ENCODE measurements around the gene CNPPD1. TPM values are rescaled to one million over a fixed set of nuclear protein-coding genes. Genes with fewer than 3 reads are reported as not detected.
A peak's percentile ranks its signal among the peaks of the same experiment; 100 is the strongest.

Gene CNPPD1
- total RNA-seq, 2 experiments from 2014 or later: 42.3 to 43.4 TPM

- POLR2A ChIA-PET: interaction anchor here (1.9 to 6.7 kb wide), 3 partner anchors 14 to 40 kb away, joined by 6 to 63 read pairs (median 10); partner anchors contain the start of genes ANKZF1, ATG9A, CNPPD1 and TUBA4A
- ATAC-seq (ENCODE audit: poor library complexity): no peak
Measured at GRCh38 chr2:219215871-219216534, 39.3 kb upstream of the CNPPD1 start.

GRCh38 chr2:219214786-219215185 is 38.1 kb upstream of the CNPPD1 start:
- peaks cover 43% of the 10 kb centered on the region for H3K4me1 ChIP-seq (ENCODE audit: insufficient read depth, low read length)
- H3K4me3 ChIP-seq (ENCODE audit: low read length): no peak overlapping the region
- Mint-ChIP-seq H3K27me3 (no peaks in the 10 kb centered on the region), H3K4me3 (no peak overlapping the region), H3K4me1 (ENCODE audit: low read depth) (peaks cover 31% of the 10 kb centered on the region), H3K9me3 (no peaks in the 10 kb centered on the region), H3K27ac (no peak overlapping the region), H3K36me3 (ENCODE audit: low read depth) (peaks cover 23% of the 10 kb centered on the region)
- DNase-seq: no peak
- ChIA-PET POLR2A (interaction anchor here (1.1 to 2.0 kb wide), 3 partner anchors 8 to 38 kb away, joined by 3 to 7 read pairs (median 6); partner anchors contain the start of genes ANKZF1, ATG9A, CNPPD1 and ZFAND2B), CTCF (interaction anchor here (2.8 kb wide), 1 partner anchor 80 kb away, joined by 13 read pairs; no protein-coding TSS in a partner anchor)
- intact Hi-C loops (cut with DNase I, micrococcal nuclease): loop anchor here (2.0 to 5.0 kb wide), 3 partner anchors 14 to 157 kb away; partner anchors contain the start of genes TUBA4A (in 2 of the 2), TUBA4B (in 2 of the 2), ANKZF1 (in 1 of the 2) and ATG9A (in 1 of the 2)
- no peak for ATAC-seq (ENCODE audit: poor library complexity)
- H3K36me3 ChIP-seq (ENCODE audit: insufficient read depth, low read length): peaks cover 2% of the 10 kb centered on the region
- H3K27me3 ChIP-seq (ENCODE audit: control insufficient read depth in 1 of 2, insufficient read depth in 2 of 2, low read length in 2 of 2): no peaks in the 10 kb centered on the region
- no peaks in the 10 kb centered on the region for H3K9me3 ChIP-seq (ENCODE audit: control insufficient read depth in 1 of 2, insufficient read depth in 1 of 2, low read length in 2 of 2)
- TF ChIP-seq CTCF (IDR thresholded peaks at IDR 0.05): no peak
- no peak overlapping the region for H3K27ac ChIP-seq (ENCODE audit: low read depth in 1 of 2, low read length in 2 of 2)

More at GRCh38 chr2:219215871-219216534, 39.3 kb upstream of the CNPPD1 start:
- H3K27ac ChIP-seq (ENCODE audit: low read depth in 1 of 2, low read length in 2 of 2): no peak overlapping the region
- H3K4me3 ChIP-seq (ENCODE audit: low read length): no peak overlapping the region
- Mint-ChIP-seq H3K27ac (no peak overlapping the region), H3K4me3 (peak overlapping the region; percentile 23), H3K4me1 (ENCODE audit: low read depth) (peaks cover 24% of the 10 kb centered on the region), H3K27me3 (no peaks in the 10 kb centered on the region), H3K36me3 (ENCODE audit: low read depth) (peaks cover 35% of the 10 kb centered on the region), H3K9me3 (no peaks in the 10 kb centered on the region)
- CTCF ChIA-PET: interaction anchor here (1.2 to 2.8 kb wide), 3 partner anchors 38 to 79 kb away, joined by 3 to 13 read pairs (median 6); partner anchors contain the start of gene TUBA4A
- H3K4me1 ChIP-seq (ENCODE audit: insufficient read depth, low read length): peaks cover 31% of the 10 kb centered on the region
- intact Hi-C loops (cut with DNase I, micrococcal nuclease): loop anchor here (2.0 to 5.0 kb wide), 2 partner anchors 13 to 36 kb away; partner anchors contain the start of genes TUBA4A (in 2 of the 2), TUBA4B (in 2 of the 2), ANKZF1 (in 1 of the 2) and ATG9A (in 1 of the 2)
- H3K27me3 ChIP-seq (ENCODE audit: control insufficient read depth in 1 of 2, insufficient read depth in 2 of 2, low read length in 2 of 2): no peaks in the 10 kb centered on the region
- no peaks in the 10 kb centered on the region for H3K9me3 ChIP-seq (ENCODE audit: control insufficient read depth in 1 of 2, insufficient read depth in 1 of 2, low read length in 2 of 2)
- TF ChIP-seq CTCF (IDR thresholded peaks at IDR 0.05): no peak
- peaks cover 14% of the 10 kb centered on the region for H3K36me3 ChIP-seq (ENCODE audit: insufficient read depth, low read length)
- no peak for DNase-seq

GRCh38 chr2:219214141-219214540 is 37.4 kb upstream of the CNPPD1 start:
- H3K27me3 ChIP-seq (ENCODE audit: control insufficient read depth in 1 of 2, insufficient read depth in 2 of 2, low read length in 2 of 2): no peaks in the 10 kb centered on the region
- Mint-ChIP-seq H3K4me3 (no peak overlapping the region), H3K27ac (no peak overlapping the region), H3K27me3 (no peaks in the 10 kb centered on the region), H3K36me3 (ENCODE audit: low read depth) (peaks cover 24% of the 10 kb centered on the region), H3K4me1 (ENCODE audit: low read depth) (peaks cover 31% of the 10 kb centered on the region), H3K9me3 (no peaks in the 10 kb centered on the region)
- no peak for TF ChIP-seq CTCF (IDR thresholded peaks at IDR 0.05)
- H3K27ac ChIP-seq (ENCODE audit: low read depth in 1 of 2, low read length in 2 of 2): no peak overlapping the region
- intact Hi-C loops (cut with DNase I, micrococcal nuclease): loop anchor here in 1 of 2 experiments (2.0 to 5.0 kb wide), 2 partner anchors 15 to 157 kb away; partner anchors contain the start of genes ANKZF1 and ATG9A
- peaks cover 6% of the 10 kb centered on the region for H3K36me3 ChIP-seq (ENCODE audit: insufficient read depth, low read length)
- DNase-seq: no peak
- no peaks in the 10 kb centered on the region for H3K9me3 ChIP-seq (ENCODE audit: control insufficient read depth in 1 of 2, insufficient read depth in 1 of 2, low read length in 2 of 2)
- ChIA-PET CTCF (interaction anchor here (2.8 kb wide), 1 partner anchor 81 kb away, joined by 13 read pairs; no protein-coding TSS in a partner anchor), POLR2A (interaction anchor here (1.1 to 1.2 kb wide), 2 partner anchors 8 to 37 kb away, joined by 3 to 7 read pairs; partner anchors contain the start of genes CNPPD1 and ZFAND2B)
- peaks cover 43% of the 10 kb centered on the region for H3K4me1 ChIP-seq (ENCODE audit: insufficient read depth, low read length)
- H3K4me3 ChIP-seq (ENCODE audit: low read length): no peak overlapping the region
- ATAC-seq (ENCODE audit: poor library complexity): no peak
